ENCODE measurements around the gene RAD51B. TPM values are rescaled to one million over a fixed set of nuclear protein-coding genes. Genes with fewer than 3 reads are reported as not detected.

RAD51B gene
- total RNA-seq, 1 experiment from 2014 or later: 8.5 TPM

DNA sequence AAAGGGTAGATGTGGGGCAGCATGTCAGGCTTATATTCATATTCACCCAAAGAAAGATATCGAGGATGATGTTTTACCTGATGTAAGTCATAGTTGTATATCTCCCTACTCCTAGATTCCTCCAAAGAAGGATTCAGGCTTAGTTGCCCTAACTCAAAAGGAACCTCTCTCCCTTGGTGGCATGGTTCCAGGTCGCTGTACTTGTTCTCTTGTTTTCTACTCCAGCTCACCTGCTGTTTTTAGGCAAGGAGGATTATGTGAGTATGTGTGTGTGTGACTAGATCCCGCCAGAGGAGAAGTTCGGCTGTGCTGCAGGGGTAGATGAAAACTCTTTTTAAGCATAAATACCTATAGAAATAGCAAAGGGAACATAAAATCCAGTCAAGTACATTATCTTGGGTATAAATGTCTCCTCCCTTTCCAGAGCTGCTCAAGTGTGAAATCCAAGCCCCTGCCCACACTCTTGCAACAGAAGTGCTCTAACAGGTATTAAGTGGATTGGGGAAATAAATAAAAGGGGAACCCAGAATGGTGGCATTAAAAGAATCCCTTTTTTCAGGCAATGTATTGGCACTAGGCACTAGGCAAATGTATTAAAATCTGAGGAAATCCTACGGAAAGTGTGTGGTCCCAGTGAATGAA, 597.6 kb downstream of the RAD51B start:
- CTCF ChIA-PET: no interaction called here
- TF ChIP-seq POLR2AphosphoS5 (IDR thresholded peaks at IDR 0.05; ENCODE audit: low read depth, low read length) (no peak), CTCF (IDR thresholded peaks at IDR 0.05) (no peak)
- Histone ChIP-seq H3K4me1 (ENCODE audit: control insufficient read depth, insufficient read depth, low read length) (no peaks in the 10 kb centered on the region), H3K4me3 (ENCODE audit: low read depth in 2 of 2, low read length in 2 of 2) (no peak overlapping the region), H3K27me3 (ENCODE audit: control insufficient read depth, insufficient read depth, low read length) (no peaks in the 10 kb centered on the region), H3K27ac (ENCODE audit: low read length) (no peak overlapping the region; the same call in 1 of the 2 replicates), H3K9me3 (ENCODE audit: control insufficient read depth, insufficient read depth, low read depth, low read length) (no peaks in the 10 kb centered on the region), H3K36me3 (ENCODE audit: control insufficient read depth, insufficient read depth, low read length) (no peaks in the 10 kb centered on the region)
- no peak for DNase-seq (ENCODE audit: low read depth, low spot score)
- BruUV-seq (replicated peaks): no TSS peak
- no peak for ATAC-seq
- intact Hi-C loops (cut with micrococcal nuclease; ENCODE audit: unreplicated experiment): no loop called here
- in situ Hi-C loops (cut with HindIII; ENCODE audit: low pct_unique_long_range_greater_than_20kb, low sequenced_read_pairs): no loop called here
- POLR2A ChIA-PET: no interaction called here

- TF ChIP-seq, protein P1, sequence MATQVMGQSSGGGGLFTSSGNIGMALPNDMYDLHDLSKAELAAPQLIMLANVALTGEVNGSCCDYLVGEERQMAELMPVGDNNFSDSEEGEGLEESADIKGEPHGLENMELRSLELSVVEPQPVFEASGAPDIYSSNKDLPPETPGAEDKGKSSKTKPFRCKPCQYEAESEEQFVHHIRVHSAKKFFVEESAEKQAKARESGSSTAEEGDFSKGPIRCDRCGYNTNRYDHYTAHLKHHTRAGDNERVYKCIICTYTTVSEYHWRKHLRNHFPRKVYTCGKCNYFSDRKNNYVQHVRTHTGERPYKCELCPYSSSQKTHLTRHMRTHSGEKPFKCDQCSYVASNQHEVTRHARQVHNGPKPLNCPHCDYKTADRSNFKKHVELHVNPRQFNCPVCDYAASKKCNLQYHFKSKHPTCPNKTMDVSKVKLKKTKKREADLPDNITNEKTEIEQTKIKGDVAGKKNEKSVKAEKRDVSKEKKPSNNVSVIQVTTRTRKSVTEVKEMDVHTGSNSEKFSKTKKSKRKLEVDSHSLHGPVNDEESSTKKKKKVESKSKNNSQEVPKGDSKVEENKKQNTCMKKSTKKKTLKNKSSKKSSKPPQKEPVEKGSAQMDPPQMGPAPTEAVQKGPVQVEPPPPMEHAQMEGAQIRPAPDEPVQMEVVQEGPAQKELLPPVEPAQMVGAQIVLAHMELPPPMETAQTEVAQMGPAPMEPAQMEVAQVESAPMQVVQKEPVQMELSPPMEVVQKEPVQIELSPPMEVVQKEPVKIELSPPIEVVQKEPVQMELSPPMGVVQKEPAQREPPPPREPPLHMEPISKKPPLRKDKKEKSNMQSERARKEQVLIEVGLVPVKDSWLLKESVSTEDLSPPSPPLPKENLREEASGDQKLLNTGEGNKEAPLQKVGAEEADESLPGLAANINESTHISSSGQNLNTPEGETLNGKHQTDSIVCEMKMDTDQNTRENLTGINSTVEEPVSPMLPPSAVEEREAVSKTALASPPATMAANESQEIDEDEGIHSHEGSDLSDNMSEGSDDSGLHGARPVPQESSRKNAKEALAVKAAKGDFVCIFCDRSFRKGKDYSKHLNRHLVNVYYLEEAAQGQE (IDR thresholded peaks at IDR 0.05; ENCODE audit: insufficient read depth in 1 of 2, low read depth in 2 of 2, low read length in 1 of 2): no peak
- TF ChIP-seq SIN3A (IDR thresholded peaks at IDR 0.05; ENCODE audit: borderline replicate concordance, insufficient read depth, low read depth, low read length) (no peak), CTCF (IDR thresholded peaks at IDR 0.05) (no peak), POLR2AphosphoS5 (IDR thresholded peaks at IDR 0.05; ENCODE audit: low read depth, low read length) (no peak), TCF7L2 (IDR thresholded peaks at IDR 0.05; ENCODE audit: low read depth, low read length) (no peak)
- in situ Hi-C loops (cut with HindIII; ENCODE audit: low pct_unique_long_range_greater_than_20kb, low sequenced_read_pairs) (no loop called here), intact Hi-C loops (cut with micrococcal nuclease; ENCODE audit: unreplicated experiment) (no loop called here)
- H3K27ac ChIP-seq (ENCODE audit: low read length): no peak overlapping the region; the same call in 1 of the 2 replicates
- DNase-seq (ENCODE audit: low read depth, low spot score) (no peak), ATAC-seq (no peak)
- no peaks in the 10 kb centered on the region for H3K9me3 ChIP-seq (ENCODE audit: control insufficient read depth, insufficient read depth, low read depth, low read length)
- no peak overlapping the region for H3K4me3 ChIP-seq (ENCODE audit: low read depth in 2 of 2, low read length in 2 of 2)
- POLR2A ChIA-PET: no interaction called here
- no peaks in the 10 kb centered on the region for H3K4me1 ChIP-seq (ENCODE audit: control insufficient read depth, insufficient read depth, low read length)
- H3K36me3 ChIP-seq (ENCODE audit: control insufficient read depth, insufficient read depth, low read length): no peaks in the 10 kb centered on the region
- CTCF ChIA-PET: no interaction called here
- BruUV-seq (replicated peaks): no TSS peak
- no peaks in the 10 kb centered on the region for H3K27me3 ChIP-seq (ENCODE audit: control insufficient read depth, insufficient read depth, low read length)
These were observed 598.9 kb downstream of the RAD51B start for GRCh38 chr14:68418174-68419118.
